Mesothelial cell of epicardium (in vitro differentiated cells): ENCODE measurements around the gene SEMA5B. TPM values are rescaled to one million over a fixed set of nuclear protein-coding genes. Genes with fewer than 3 reads are reported as not detected.

Experiments
- DNase-seq, 2 experiments: peaks; one replicate each; pipeline ENCODE4 v3.0.0; 2021; ENCODE audit warnings: low spot score in 2 of 2; ENCODE audit not compliant: unreplicated experiment in 2 of 2
- H3K27ac Mint-ChIP-seq: 2 replicates; pipeline ENCODE4 v1.8.0; 2021; ENCODE audit warnings: mixed read lengths
- H3K27me3 Mint-ChIP-seq: 2 replicates; pipeline ENCODE4 v1.8.0; 2021; ENCODE audit warnings: low read depth, mixed read lengths
- H3K36me3 Mint-ChIP-seq: 2 replicates; pipeline ENCODE4 v1.8.0; 2021; ENCODE audit warnings: mixed read lengths
- H3K4me1 Mint-ChIP-seq: 2 replicates; pipeline ENCODE4 v1.8.0; 2021; ENCODE audit warnings: mixed read lengths
- H3K4me3 Mint-ChIP-seq: 2 replicates; pipeline ENCODE4 v1.8.0; 2021; ENCODE audit warnings: mild to moderate bottlenecking, moderate library complexity, mixed read lengths
- H3K9me3 Mint-ChIP-seq: 2 replicates; pipeline ENCODE4 v1.8.0; 2021; ENCODE audit warnings: mixed read lengths
- total RNA-seq: library from RNA; stranded (reverse); gene quantifications from 3 replicates; pipeline ENCODE4 v1.2.1, GENCODE V29; 2021
- TF ChIP-seq, protein P1 (sequence below): fragments of 200-600 bp; sonication (generic); IDR thresholded peaks from one replicate; pipeline ENCODE4 v1.5.0; 2021; ENCODE audit warnings: antibody characterized with exemption; ENCODE audit not compliant: unreplicated experiment

SEMA5B gene
- total RNA-seq, 1 donor from 2014 or later = 0.27 TPM

DNA sequence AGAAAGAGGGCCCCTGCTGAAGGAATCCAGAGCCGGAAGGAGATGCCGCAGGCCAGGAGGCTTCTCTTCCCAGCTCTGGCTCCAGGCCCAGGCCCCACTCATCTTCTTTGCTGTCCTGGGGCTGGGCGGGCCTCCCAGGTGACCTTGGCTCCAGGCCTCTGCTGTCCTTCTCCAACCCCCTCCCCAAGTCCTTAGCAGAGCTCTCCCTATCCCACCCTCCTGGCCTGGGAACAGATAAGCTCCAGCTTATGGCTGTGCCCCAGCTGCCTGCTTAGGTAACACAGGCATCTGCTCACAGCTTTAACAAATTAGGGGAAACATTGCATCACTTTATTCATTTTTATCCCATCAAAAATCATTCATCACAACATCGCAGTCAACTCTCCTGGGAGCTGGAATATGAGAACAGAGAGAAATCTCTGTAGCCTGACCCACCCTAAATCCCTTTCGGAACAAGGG lies 86.9 kb downstream of the SEMA5B start:
- Mint-ChIP-seq H3K4me3 (no peak overlapping the region), H3K4me1 (peaks cover 13% of the 10 kb centered on the region), H3K9me3 (no peaks in the 10 kb centered on the region), H3K27me3 (peaks cover 9% of the 10 kb centered on the region), H3K27ac (peak overlapping the region; percentile 82), H3K36me3 (no peaks in the 10 kb centered on the region)
- no peak for DNase-seq
- TF ChIP-seq, protein P1, sequence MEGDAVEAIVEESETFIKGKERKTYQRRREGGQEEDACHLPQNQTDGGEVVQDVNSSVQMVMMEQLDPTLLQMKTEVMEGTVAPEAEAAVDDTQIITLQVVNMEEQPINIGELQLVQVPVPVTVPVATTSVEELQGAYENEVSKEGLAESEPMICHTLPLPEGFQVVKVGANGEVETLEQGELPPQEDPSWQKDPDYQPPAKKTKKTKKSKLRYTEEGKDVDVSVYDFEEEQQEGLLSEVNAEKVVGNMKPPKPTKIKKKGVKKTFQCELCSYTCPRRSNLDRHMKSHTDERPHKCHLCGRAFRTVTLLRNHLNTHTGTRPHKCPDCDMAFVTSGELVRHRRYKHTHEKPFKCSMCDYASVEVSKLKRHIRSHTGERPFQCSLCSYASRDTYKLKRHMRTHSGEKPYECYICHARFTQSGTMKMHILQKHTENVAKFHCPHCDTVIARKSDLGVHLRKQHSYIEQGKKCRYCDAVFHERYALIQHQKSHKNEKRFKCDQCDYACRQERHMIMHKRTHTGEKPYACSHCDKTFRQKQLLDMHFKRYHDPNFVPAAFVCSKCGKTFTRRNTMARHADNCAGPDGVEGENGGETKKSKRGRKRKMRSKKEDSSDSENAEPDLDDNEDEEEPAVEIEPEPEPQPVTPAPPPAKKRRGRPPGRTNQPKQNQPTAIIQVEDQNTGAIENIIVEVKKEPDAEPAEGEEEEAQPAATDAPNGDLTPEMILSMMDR = no peak

DNA sequence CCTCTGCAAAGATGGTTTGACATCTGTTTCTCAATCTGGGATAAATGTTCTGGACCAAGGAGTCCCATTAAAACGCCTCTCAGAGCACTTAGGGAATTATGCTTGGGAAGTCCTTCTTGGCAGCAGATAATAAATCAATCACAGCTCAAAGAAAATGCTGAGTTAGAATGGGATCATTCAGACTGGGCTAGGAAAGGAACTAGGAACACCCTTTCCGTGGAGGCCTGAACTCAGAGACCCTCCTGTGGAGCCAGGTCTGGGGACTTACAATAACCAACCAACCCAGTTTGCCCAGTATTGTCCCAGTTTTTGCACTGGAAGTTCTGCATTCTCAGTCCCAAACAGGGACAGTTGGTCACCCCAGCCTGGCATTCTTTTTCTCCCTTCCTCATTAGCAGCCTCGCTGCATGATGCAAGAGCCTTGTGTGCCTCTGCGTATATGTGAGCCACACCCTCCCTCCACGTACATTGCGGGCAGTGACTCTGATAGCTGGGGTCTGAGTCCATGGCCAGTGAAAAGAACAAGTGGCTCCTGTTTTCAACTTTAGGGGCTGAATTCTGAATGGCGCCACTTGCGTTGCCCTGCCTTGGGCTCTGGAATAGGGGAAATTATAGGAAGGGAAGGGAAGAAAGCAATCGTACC lies 88.7 kb downstream of the SEMA5B start:
- no peak for DNase-seq
- TF ChIP-seq, protein P1 = no peak
- Mint-ChIP-seq H3K4me3 (no peak overlapping the region), H3K4me1 (peaks cover 8% of the 10 kb centered on the region), H3K9me3 (no peaks in the 10 kb centered on the region), H3K36me3 (no peaks in the 10 kb centered on the region), H3K27ac (no peak overlapping the region), H3K27me3 (peaks cover 7% of the 10 kb centered on the region)

DNA sequence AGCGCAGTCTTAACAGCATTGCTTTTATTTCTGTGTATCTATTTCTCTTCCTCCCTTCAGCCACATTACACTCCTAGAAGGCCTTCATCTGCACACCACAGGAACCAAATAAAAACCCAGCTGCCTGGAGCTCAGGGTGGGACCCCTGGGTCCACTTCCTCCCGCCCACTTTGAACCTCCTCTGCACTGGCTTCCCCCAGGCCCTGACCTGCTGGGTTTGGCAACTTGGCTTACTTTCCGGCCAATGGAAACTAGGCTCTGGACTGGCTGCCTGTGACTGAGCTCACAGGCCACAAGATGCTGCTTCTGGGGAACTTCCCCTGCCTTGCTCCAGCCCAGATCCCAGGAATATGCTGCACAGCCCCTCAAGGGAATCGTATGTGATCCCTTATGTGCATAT lies 89.8 kb downstream of the SEMA5B start:
- Mint-ChIP-seq H3K36me3 (no peaks in the 10 kb centered on the region), H3K9me3 (no peaks in the 10 kb centered on the region), H3K27ac (no peak overlapping the region), H3K27me3 (peaks cover 10% of the 10 kb centered on the region), H3K4me3 (no peak overlapping the region), H3K4me1 (peaks cover 6% of the 10 kb centered on the region)
- DNase-seq = no peak
- TF ChIP-seq, protein P1 = no peak

DNA sequence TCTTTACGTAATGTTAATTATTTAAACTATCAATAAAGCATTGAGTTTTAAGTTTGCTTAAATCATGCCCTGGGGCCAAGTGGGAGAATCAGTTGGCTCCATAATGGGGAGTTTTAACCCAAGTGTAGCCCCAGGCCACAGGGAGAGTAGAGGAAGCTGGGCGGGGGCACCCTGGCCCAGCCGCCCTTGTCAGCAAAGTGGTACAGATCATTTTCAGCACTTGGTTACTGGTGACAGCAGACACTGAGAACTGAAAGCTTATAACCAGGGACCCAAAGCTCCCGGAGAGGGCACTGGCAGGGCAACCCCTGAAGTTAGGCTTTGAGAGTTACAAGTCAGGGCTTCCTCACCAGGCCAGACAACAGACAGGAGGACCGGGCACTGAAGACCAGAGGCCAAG lies 90.6 kb downstream of the SEMA5B start:
- peaks cover 10% of the 10 kb centered on the region for H3K27me3 Mint-ChIP-seq
- TF ChIP-seq, protein P1 = no peak
- H3K4me1 Mint-ChIP-seq = peaks cover 6% of the 10 kb centered on the region
- no peaks in the 10 kb centered on the region for H3K36me3 Mint-ChIP-seq
- H3K4me3 Mint-ChIP-seq = no peak overlapping the region
- H3K27ac Mint-ChIP-seq = no peak overlapping the region
- H3K9me3 Mint-ChIP-seq = no peaks in the 10 kb centered on the region
- DNase-seq = no peak

DNA sequence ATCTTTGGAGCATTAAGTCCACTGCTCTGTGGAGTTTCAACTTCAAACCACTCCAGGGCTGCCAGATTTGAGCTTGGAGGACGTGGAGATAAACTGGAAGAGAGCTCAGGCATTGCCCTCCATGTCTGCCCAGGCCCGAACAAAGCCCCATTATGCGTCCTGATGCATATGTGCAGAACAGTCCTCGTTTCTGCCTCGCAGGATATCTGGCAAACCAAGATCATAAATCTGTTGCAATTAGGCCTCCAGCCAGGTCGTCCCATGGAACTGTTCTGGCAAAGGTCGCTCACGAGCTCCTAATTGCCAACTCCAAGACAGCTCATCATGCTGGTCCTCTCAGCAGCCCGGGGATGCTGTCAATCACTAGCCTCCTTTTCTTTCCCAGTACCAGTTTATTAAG lies 91.2 kb downstream of the SEMA5B start:
- DNase-seq = no peak
- TF ChIP-seq, protein P1 = no peak
- Mint-ChIP-seq H3K36me3 (no peaks in the 10 kb centered on the region), H3K27me3 (peaks cover 10% of the 10 kb centered on the region), H3K27ac (no peak overlapping the region), H3K4me3 (no peak overlapping the region), H3K4me1 (peaks cover 6% of the 10 kb centered on the region), H3K9me3 (no peaks in the 10 kb centered on the region)
